OCI-LY7 (cell line): ENCODE measurements around the gene AP2A1.

Experiments
- EZH2phosphoT487 ChIP-seq: fragments of 200-600 bp; sonication (generic); IDR thresholded peaks from 2 replicates; pipeline ENCODE4 v1.6.1; 2018; ENCODE audit warnings: low read depth, borderline replicate concordance, mild to moderate bottlenecking, mixed run types, antibody characterized with exemption, low read length, moderate library complexity, mixed read lengths
- TF ChIP-seq, protein P1 (sequence below): fragments of 200-600 bp; sonication (generic); conservative IDR thresholded peaks from 2 replicates; pipeline ENCODE4 v1.5.1; 2014; ENCODE audit warnings: mild to moderate bottlenecking, antibody characterized with exemption, low read length, moderate library complexity, mixed read lengths

DNA sequence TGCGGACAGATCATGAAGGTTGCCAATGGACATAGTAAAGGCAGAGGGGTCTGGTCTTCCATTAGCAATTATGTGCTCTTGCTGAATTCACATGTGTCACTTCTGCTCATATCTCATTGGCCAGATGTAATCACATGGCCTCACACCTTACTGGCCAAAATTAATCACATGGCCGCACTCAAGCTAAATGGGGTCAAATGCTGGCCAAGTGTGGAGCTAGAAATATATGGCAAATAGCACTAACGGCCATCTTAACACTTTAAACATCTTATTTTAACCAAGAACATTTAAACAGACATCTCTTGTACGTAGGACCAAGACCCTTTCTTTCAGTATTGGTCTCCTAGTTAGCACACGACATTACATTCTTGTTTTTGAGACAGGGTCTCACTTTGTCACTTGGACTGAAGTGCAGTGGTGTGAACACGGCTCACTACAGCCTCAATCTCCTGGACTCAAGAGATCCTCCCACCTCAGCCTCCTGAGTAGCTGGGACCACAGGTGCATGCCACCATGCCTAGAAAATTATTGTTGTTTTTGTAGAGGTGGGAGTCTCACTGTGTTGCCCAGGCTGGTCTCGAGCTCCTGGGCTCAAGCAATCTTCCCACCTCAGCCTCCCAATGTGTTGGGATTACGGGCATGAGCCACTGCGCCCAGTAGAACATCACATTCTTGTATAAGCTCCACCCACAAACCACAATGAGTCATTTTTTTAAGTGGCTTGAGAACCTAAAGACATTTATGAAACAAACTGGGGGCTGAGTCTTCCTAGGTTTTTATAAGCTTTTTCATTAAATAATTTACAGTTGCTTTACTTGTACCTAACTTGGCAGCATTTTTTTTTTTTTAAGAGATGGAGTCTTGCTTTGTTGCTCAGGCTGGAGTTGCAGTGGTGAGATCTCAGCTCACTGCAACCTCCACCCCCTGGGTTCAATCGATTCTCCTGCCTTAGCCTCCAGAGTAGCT lies 81.2 kb downstream of the AP2A1 start:
- TF ChIP-seq, protein P1, sequence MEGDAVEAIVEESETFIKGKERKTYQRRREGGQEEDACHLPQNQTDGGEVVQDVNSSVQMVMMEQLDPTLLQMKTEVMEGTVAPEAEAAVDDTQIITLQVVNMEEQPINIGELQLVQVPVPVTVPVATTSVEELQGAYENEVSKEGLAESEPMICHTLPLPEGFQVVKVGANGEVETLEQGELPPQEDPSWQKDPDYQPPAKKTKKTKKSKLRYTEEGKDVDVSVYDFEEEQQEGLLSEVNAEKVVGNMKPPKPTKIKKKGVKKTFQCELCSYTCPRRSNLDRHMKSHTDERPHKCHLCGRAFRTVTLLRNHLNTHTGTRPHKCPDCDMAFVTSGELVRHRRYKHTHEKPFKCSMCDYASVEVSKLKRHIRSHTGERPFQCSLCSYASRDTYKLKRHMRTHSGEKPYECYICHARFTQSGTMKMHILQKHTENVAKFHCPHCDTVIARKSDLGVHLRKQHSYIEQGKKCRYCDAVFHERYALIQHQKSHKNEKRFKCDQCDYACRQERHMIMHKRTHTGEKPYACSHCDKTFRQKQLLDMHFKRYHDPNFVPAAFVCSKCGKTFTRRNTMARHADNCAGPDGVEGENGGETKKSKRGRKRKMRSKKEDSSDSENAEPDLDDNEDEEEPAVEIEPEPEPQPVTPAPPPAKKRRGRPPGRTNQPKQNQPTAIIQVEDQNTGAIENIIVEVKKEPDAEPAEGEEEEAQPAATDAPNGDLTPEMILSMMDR: no peak
- no peak for TF ChIP-seq EZH2phosphoT487
